Prostate gland (tissue), 2 donors: ENCODE measurements around the gene N4BP2L2. TPM values are rescaled to one million over a fixed set of nuclear protein-coding genes. Genes with fewer than 3 reads are reported as not detected.

Source experiments
- DNase-seq: peaks from one replicate; pipeline ENCODE4 v3.0.0-alpha.2; 2019; ENCODE audit warnings: low spot score
- H3K27ac ChIP-seq, 2 donors: fragments of 200-600 bp; sonication (generic); 2 replicates each; pipeline ENCODE4 v1.5.1; 2017 to 2019
- H3K27me3 ChIP-seq: fragments of 200-600 bp; sonication (generic); replicated peaks from 2 replicates; pipeline ENCODE4 v1.5.1; 2019; ENCODE audit not compliant: insufficient read depth
- H3K36me3 ChIP-seq, 2 donors: fragments of 200-600 bp; sonication (generic); 1 replicate in 1 of 2; 2 replicates in 1 of 2; pipeline versions ENCODE4 v1.5.1 to v1.8.1; 2017 to 2019
- H3K4me1 ChIP-seq: fragments of 200-600 bp; sonication (generic); replicated peaks from 2 replicates; pipeline ENCODE4 v1.5.1; 2019
- H3K4me3 ChIP-seq, 2 donors: fragments of 200-600 bp; sonication (generic); 2 replicates each; pipeline ENCODE4 v1.5.1; 2017 to 2019
- H3K9me3 ChIP-seq: fragments of 200-600 bp; sonication (generic); 2 replicates; pipeline ENCODE4 v1.5.1; 2017
- POLR2A ChIP-seq: fragments of 450-650 bp; IDR thresholded peaks from one replicate; pipeline ENCODE4 v1.6.1; 2016; ENCODE audit warnings: antibody characterized with exemption, mild to moderate bottlenecking
- POLR2AphosphoS5 ChIP-seq: sonication (generic); formaldehyde crosslinking; IDR thresholded peaks from one replicate; pipeline ENCODE4 v1.6.1; 2017; ENCODE audit warnings: antibody characterized with exemption
- WGBS: methylation state at CpG from one replicate; pipeline ENCODE4 v1.1.5; 2018; 5-methylcytosine and 5-hydroxymethylcytosine counted together
- intact Hi-C: fragments of 100-400 bp; cut with DNase I; formaldehyde crosslinking; loops from one replicate; pipeline ENCODE4 v1.14.2; 2022
- total RNA-seq, 2 donors: library from RNA; depleted of rRNA; stranded (reverse); fragments of >200 nt; gene quantifications; one replicate each; pipeline ENCODE4 v1.1.0, GENCODE V29; 2016
- TF ChIP-seq, protein P1 (sequence below), 4 experiments: fragments of 200-600 bp in 2 of 4; fragments of 450-650 bp in 2 of 4; sonication (generic) in 2 of 4; IDR thresholded peaks; 1 replicate in 3 of 4; 2 replicates in 1 of 4; pipeline ENCODE4 v1.5.1; 2016 to 2019; ENCODE audit warnings: antibody characterized with exemption in 4 of 4, mild to moderate bottlenecking in 2 of 4, moderate library complexity in 2 of 4

N4BP2L2 gene
- total RNA-seq, 2 donors from 2014 or later, result 80.9 to 475 TPM

DNA sequence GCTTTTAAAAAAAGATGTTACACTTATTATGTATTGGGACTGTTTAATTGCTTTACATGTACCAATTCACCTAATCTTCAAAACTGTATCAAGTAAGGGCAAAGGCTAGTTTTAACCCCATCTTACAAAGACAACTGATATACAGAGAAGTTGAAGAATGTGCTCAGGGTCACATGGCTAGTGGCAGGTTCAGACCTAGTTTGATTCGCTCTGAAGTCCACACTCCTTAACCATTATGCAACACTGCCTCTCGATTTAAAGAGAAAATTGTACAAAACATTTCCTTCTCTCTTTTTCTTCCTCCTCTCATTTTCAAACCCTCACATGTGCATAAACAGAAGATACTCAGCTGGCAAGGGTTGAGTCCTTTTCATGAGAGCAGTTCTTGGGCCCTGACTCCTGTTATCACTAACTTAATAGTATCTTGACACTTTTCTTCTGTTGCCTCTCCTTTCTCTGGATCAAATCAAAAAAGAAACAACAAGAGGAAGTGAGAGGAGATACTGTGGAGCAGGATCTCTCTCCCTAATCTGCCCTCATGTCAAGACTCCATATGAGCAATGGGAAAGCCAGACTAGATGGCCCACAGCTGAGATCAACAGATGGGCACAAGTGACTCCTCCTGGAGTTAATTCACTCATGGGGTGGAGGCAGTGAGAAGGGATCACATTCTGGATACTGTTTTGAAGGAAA is 91.7 kb downstream of the N4BP2L2 start:
- TF ChIP-seq POLR2A, result no peak
- no peak for TF ChIP-seq POLR2AphosphoS5
- TF ChIP-seq, protein P1, sequence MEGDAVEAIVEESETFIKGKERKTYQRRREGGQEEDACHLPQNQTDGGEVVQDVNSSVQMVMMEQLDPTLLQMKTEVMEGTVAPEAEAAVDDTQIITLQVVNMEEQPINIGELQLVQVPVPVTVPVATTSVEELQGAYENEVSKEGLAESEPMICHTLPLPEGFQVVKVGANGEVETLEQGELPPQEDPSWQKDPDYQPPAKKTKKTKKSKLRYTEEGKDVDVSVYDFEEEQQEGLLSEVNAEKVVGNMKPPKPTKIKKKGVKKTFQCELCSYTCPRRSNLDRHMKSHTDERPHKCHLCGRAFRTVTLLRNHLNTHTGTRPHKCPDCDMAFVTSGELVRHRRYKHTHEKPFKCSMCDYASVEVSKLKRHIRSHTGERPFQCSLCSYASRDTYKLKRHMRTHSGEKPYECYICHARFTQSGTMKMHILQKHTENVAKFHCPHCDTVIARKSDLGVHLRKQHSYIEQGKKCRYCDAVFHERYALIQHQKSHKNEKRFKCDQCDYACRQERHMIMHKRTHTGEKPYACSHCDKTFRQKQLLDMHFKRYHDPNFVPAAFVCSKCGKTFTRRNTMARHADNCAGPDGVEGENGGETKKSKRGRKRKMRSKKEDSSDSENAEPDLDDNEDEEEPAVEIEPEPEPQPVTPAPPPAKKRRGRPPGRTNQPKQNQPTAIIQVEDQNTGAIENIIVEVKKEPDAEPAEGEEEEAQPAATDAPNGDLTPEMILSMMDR (IDR thresholded peaks at IDR 0.05), result no peak
- Histone ChIP-seq H3K27me3 (no peaks in the 10 kb centered on the region), H3K4me3 (no peak overlapping the region), H3K27ac (no peak overlapping the region), H3K9me3 (no peaks in the 10 kb centered on the region), H3K36me3 (no peaks in the 10 kb centered on the region), H3K4me1 (no peaks in the 10 kb centered on the region)
- no peak for DNase-seq
- intact Hi-C loops, result no loop called here
- WGBS, result 76% methylated on average over 2 of the region's 2 CpGs

DNA sequence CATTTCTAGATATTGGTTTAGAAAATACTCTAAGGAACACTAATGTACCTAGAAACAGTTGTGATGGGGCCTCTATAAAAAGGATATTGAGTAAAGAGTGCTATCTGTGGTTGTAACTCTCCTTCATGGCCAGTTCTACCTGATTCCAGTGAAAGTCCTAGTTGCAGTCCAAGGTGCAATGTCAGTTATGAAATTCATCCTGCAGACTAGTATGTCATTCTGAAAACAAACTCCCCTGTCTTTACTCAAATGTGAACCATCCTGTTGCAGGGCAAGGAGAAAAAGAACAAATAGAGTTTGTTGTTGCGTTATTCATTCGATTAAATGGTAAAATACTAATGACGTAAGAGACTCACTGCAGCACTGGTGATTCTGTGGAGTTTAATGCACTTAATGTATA is 92.4 kb downstream of the N4BP2L2 start:
- no peaks in the 10 kb centered on the region for H3K9me3 ChIP-seq
- no peak overlapping the region for H3K4me3 ChIP-seq
- H3K36me3 ChIP-seq, result no peaks in the 10 kb centered on the region
- intact Hi-C loops, result no loop called here
- H3K4me1 ChIP-seq, result no peaks in the 10 kb centered on the region
- no peak overlapping the region for H3K27ac ChIP-seq
- no peaks in the 10 kb centered on the region for H3K27me3 ChIP-seq
- no peak for TF ChIP-seq POLR2AphosphoS5
- no peak for TF ChIP-seq POLR2A
- TF ChIP-seq, protein P1 (IDR thresholded peaks at IDR 0.05), result no peak
- no peak for DNase-seq
- 100% methylated on average over 3 of the region's 3 CpGs for WGBS

DNA sequence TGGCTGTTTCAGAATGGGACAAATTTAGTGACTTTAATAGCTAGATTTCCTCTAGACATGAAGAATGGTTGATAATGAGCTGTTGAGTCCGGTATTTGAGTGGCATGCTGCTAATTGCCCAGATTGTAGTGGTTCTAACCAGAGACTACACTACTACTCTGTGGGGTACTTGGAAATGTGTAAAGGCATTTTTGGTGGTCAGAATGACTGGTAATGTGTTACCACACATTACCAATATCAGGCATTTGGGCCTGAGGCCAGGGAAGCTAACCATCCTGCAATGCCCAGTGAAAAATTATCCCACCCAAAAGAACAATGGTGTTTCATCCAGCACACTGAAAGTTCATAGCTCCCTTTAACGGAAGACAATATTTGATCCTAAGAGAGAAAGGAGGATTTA is 93.1 kb downstream of the N4BP2L2 start:
- H3K27ac ChIP-seq, result no peak overlapping the region
- H3K4me1 ChIP-seq, result no peaks in the 10 kb centered on the region
- no peak overlapping the region for H3K4me3 ChIP-seq
- no peaks in the 10 kb centered on the region for H3K9me3 ChIP-seq
- no peak for DNase-seq
- WGBS, result 95% methylated on average over 2 of the region's 2 CpGs
- H3K36me3 ChIP-seq, result no peaks in the 10 kb centered on the region
- intact Hi-C loops, result no loop called here
- H3K27me3 ChIP-seq, result no peaks in the 10 kb centered on the region
- TF ChIP-seq, protein P1 (IDR thresholded peaks at IDR 0.05), result no peak
- no peak for TF ChIP-seq POLR2A
- TF ChIP-seq POLR2AphosphoS5, result no peak

DNA sequence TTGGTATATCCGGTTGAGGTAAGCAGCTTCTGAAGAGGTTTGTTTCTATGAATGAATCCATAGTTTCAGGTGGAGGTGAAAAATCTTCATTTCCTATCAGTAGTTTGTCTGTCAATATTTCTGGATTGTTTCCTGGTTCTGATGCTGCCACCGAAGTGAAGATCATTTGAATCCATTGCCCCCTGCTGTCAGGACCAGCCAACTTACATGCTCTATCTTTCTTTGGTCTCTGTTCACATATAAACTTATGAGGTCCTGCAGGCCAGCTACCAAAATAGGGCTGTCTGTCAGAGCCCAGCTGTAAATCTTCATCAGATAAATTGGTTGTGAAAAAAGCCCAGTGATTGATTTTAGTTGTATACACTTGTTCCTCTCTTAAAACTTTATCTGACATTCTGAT is 95.5 kb downstream of the N4BP2L2 start:
- TF ChIP-seq, protein P1 (IDR thresholded peaks at IDR 0.05), result peak in 2 of 4 experiments; percentile 28 to 36
- TF ChIP-seq POLR2A, result no peak
- no peak for TF ChIP-seq POLR2AphosphoS5
- intact Hi-C loops, result no loop called here
- no peak overlapping the region for H3K27ac ChIP-seq
- no peaks in the 10 kb centered on the region for H3K9me3 ChIP-seq
- DNase-seq, result peak; percentile 21
- H3K4me3 ChIP-seq, result no peak overlapping the region
- H3K27me3 ChIP-seq, result no peaks in the 10 kb centered on the region
- WGBS, result 39% methylated on average over 2 of the region's 2 CpGs
- H3K36me3 ChIP-seq, result no peaks in the 10 kb centered on the region
- H3K4me1 ChIP-seq, result no peaks in the 10 kb centered on the region

DNA sequence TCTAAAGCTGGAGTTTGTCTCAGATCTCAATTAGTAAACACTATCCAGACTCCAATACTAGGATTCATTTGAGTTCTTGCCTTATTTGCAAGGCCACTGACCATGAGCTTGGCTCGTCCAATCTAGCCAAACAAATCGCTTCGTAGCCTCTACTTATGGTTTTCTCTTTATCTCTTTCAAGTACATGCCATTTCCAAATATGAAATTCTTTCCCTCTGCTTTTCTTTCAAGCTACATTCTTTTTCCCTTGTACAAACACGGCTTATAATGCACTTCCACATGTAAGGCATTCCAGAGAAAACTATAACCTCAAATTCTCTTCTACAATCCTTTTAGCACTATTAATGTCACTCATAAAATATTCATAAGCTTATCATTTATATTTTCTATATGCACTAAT is 99.7 kb downstream of the N4BP2L2 start:
- WGBS, result 76% methylated on average over 4 of the region's 4 CpGs
- intact Hi-C loops, result no loop called here
- Histone ChIP-seq H3K27me3 (no peaks in the 10 kb centered on the region), H3K27ac (no peak overlapping the region), H3K36me3 (no peaks in the 10 kb centered on the region), H3K4me3 (no peak overlapping the region), H3K4me1 (no peaks in the 10 kb centered on the region), H3K9me3 (no peaks in the 10 kb centered on the region)
- TF ChIP-seq, protein P1 (IDR thresholded peaks at IDR 0.05), result no peak
- DNase-seq, result no peak
